Spleen (tissue), 7 donors: ENCODE measurements around the gene CD8B2.
"Not testable (repeated sequence)": the region's sequence is repeated elsewhere in the genome, so short reads cannot be mapped to it uniquely, and the experiment has no call there.

Source experiments
- CTCF ChIP-seq, 11 experiments: fragments of 200-600 bp in 7 of 11; fragments of 450-650 bp in 4 of 11; sonication (generic) in 4 of 11; IDR thresholded peaks in 8 of 11; conservative IDR thresholded peaks in 3 of 11; 1 replicate in 7 of 11; 2 replicates in 4 of 11; pipeline versions ENCODE4 v1.4.0 to v1.8.0; 2016 to 2021; ENCODE audit warnings: antibody characterized with exemption in 11 of 11, inconsistent platforms in 4 of 11, mild to moderate bottlenecking in 1 of 11
- POLR2AphosphoS5 ChIP-seq, 3 donors: sonication (generic); formaldehyde crosslinking; IDR thresholded peaks; one replicate each; pipeline ENCODE4 v1.5.1; 2017; ENCODE audit warnings: antibody characterized with exemption in 3 of 3
- donor health status: DM: no; HTN: no; CAD: no; lungs with moderate emphysema.
- donor health status: DM: no; HTN: no; CAD: no.
- donor health status: DM: no; HTN: no; CAD: no.

- TF ChIP-seq CTCF (IDR thresholded peaks at IDR 0.05 in 8 of 11, conservative IDR thresholded peaks at IDR 0.05 in 3 of 11), result peak in 5 of 11 experiments; percentile 37 to 52 (median 41)
- TF ChIP-seq POLR2AphosphoS5 (IDR thresholded peaks at IDR 0.05), result not testable (repeated sequence)
These were observed 16.5 kb upstream of the CD8B2 start for GRCh38 chr2:106470658-106471057.
